Measurements from ENCODE around the gene LTO1.

The LTO1 gene

GRCh38 chr11:69656536-69657455, 18.4 kb downstream of the LTO1 start:
- H3K4me3 ChIP-seq (ENCODE audit: low read depth, low read length): no peak overlapping the region
- TF ChIP-seq, protein P1, sequence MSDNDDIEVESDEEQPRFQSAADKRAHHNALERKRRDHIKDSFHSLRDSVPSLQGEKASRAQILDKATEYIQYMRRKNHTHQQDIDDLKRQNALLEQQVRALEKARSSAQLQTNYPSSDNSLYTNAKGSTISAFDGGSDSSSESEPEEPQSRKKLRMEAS (IDR thresholded peaks at IDR 0.05; ENCODE audit: low read depth, low read length): no peak
- TF ChIP-seq POLR2A (IDR thresholded peaks at IDR 0.05; ENCODE audit: extremely low read depth, insufficient read length): no peak
- no peak for TF ChIP-seq MYC (IDR thresholded peaks at IDR 0.05; ENCODE audit: low read depth, low read length)
- TF ChIP-seq, protein P2, sequence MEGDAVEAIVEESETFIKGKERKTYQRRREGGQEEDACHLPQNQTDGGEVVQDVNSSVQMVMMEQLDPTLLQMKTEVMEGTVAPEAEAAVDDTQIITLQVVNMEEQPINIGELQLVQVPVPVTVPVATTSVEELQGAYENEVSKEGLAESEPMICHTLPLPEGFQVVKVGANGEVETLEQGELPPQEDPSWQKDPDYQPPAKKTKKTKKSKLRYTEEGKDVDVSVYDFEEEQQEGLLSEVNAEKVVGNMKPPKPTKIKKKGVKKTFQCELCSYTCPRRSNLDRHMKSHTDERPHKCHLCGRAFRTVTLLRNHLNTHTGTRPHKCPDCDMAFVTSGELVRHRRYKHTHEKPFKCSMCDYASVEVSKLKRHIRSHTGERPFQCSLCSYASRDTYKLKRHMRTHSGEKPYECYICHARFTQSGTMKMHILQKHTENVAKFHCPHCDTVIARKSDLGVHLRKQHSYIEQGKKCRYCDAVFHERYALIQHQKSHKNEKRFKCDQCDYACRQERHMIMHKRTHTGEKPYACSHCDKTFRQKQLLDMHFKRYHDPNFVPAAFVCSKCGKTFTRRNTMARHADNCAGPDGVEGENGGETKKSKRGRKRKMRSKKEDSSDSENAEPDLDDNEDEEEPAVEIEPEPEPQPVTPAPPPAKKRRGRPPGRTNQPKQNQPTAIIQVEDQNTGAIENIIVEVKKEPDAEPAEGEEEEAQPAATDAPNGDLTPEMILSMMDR (IDR thresholded peaks at IDR 0.05; ENCODE audit: low read depth, low read length): no peak
- no peak for DNase-seq (ENCODE audit: low read depth)

DNA sequence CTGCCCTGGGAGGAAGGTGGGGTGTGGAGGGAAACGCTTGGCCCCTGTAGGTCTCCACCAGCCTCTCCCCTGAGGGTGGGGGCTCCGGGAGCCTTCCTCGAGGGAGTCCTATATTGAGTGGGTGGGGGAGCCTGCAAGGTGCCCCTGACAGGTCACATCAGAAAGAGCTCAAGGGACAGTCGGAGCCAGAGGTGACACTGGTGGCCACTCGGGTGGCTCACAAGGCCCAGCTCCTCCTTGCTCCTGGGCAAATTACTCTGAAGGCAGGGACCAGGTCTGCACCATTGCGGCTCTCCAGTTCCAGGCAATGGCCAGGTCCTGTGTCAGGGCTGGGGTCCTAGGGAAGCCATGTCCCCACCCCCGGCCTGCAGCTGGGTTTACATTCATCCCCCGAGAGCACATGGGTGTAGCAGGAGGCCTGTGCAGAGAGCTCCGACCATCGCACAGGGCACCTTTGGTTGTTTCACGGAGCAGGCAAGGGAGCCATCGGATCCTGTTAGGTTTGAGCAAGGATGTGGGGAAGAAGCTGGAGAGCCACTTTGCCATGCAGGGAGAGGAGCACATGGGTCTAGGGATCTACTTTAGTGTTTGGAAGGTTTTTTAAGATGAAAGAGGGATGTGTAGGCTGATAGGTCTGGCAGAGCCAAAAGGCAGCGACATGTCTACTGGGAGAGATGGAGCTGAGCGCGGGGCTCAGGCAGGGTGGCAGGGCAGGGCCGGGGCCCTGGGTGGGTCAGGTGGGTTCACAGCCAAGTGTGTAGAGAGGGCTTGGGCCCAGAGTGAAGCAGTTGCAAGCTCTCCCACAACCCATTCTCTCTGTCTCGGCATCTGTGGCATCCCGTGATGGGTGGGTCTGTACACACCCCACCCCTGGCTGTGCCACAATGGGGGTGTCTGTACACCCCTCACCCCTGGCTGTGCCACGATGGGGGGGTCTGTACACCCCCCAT, 19.4 kb downstream of the LTO1 start:
- TF ChIP-seq POLR2A (IDR thresholded peaks at IDR 0.05; ENCODE audit: extremely low read depth, insufficient read length) (no peak), MYC (IDR thresholded peaks at IDR 0.05; ENCODE audit: low read depth, low read length) (no peak)
- TF ChIP-seq, protein P1 (IDR thresholded peaks at IDR 0.05; ENCODE audit: low read depth, low read length): no peak
- TF ChIP-seq, protein P2 (IDR thresholded peaks at IDR 0.05; ENCODE audit: low read depth, low read length): no peak
- DNase-seq (ENCODE audit: low read depth): no peak
- H3K4me3 ChIP-seq (ENCODE audit: low read depth, low read length): no peak overlapping the region

DNA sequence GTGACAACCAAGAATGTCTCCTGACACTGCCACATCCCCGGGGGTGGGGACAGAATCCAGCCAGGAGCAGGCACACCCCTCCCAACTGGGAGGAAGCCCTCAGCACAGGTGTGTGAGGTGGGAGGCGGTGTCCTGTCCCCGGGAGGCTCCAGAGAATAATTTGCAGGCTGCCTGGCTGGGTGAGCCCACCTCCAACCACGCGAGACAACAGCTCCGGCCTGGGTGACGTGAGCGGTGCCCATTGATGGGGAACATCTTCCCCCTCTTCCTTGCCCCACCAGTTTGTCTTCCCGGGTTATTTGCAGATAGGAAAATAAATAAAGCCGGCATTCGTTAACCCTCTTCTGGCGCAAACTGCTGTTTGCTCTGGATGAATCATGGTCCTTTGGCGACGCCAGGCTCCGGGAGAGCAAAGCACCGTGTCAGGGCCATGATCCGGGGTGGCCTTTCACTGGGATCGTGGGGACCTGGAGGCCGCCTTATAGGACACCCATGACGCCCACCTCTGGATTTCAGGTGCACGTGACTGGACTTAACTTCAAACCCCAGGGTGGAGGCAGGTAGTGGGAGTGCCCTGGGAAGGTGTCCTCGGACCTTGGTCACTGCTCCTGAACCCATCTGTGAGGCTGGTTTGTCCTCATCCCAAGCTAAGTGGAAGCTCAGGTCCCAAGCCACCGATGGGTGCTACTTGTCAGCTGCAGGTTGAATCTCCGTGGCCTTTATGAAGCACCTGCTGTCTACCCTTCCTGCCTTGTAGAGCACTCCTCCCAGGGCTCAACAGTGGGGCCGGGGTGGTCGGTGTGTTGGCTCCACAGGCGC, 20.3 kb downstream of the LTO1 start:
- H3K4me3 ChIP-seq (ENCODE audit: low read depth, low read length): no peak overlapping the region
- DNase-seq (ENCODE audit: low read depth): no peak
- TF ChIP-seq POLR2A (IDR thresholded peaks at IDR 0.05; ENCODE audit: extremely low read depth, insufficient read length) (no peak), MYC (IDR thresholded peaks at IDR 0.05; ENCODE audit: low read depth, low read length) (no peak)
- TF ChIP-seq, protein P1 (IDR thresholded peaks at IDR 0.05; ENCODE audit: low read depth, low read length): no peak
- TF ChIP-seq, protein P2 (IDR thresholded peaks at IDR 0.05; ENCODE audit: low read depth, low read length): no peak

DNA sequence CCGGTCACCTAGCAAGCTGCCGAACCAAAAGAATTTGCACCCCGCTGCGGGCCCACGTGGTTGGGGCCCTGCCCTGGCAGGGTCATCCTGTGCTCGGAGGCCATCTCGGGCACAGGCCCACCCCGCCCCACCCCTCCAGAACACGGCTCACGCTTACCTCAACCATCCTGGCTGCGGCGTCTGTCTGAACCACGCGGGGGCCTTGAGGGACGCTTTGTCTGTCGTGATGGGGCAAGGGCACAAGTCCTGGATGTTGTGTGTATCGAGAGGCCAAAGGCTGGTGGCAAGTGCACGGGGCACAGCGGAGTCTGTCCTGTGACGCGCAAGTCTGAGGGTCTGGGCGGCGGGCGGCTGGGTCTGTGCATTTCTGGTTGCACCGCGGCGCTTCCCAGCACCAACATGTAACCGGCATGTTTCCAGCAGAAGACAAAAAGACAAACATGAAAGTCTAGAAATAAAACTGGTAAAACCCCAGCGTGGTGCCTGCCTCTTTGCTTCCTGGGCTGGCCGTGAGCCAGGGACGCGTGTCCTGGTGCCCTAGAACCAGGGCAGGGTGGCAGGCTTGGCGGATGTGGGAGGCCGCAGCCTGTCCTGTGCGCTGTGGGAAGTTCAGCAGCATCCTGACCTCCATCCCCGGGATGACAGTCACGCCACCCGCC, 21.0 kb downstream of the LTO1 start:
- H3K4me3 ChIP-seq (ENCODE audit: low read depth, low read length): no peak overlapping the region
- no peak for DNase-seq (ENCODE audit: low read depth)
- no peak for TF ChIP-seq MYC (IDR thresholded peaks at IDR 0.05; ENCODE audit: low read depth, low read length)
- TF ChIP-seq POLR2A (IDR thresholded peaks at IDR 0.05; ENCODE audit: extremely low read depth, insufficient read length): no peak
- TF ChIP-seq, protein P2 (IDR thresholded peaks at IDR 0.05; ENCODE audit: low read depth, low read length): no peak
- TF ChIP-seq, protein P1 (IDR thresholded peaks at IDR 0.05; ENCODE audit: low read depth, low read length): no peak
